IPS-11a (cell line): ENCODE measurements around the gene CCL19.
A peak's percentile ranks its signal among the peaks of the same experiment; 100 is the strongest.
"Not testable (repeated sequence)": the region's sequence is repeated elsewhere in the genome, so short reads cannot be mapped to it uniquely, and the experiment has no call there.

ENCODE experiments used
- H3K4me3 ChIP-seq: one replicate; pipeline ENCODE4 v1.5.1; 2013; ENCODE audit warnings: low read depth, low read length, control low read depth

CCL19 gene

GRCh38 chr9:34690983-34691935 lies at the start of gene CCL19:
Gene CCL19 (minus strand): TSS chr9:34691276. CDS start chr9:34691139, 137 bp downstream.
- H3K4me3 ChIP-seq, result no peak within 1 kb of the TSS

- not testable (repeated sequence) for H3K4me3 ChIP-seq
These were observed 49.1 kb upstream of the CCL19 start for GRCh38 chr9:34740176-34740575.

GRCh38 chr9:34737677-34738260 lies 46.7 kb upstream of the CCL19 start:
- no peak overlapping the region for H3K4me3 ChIP-seq

GRCh38 chr9:34734720-34735119 lies 43.6 kb upstream of the CCL19 start:
- H3K4me3 ChIP-seq, result no peak overlapping the region

GRCh38 chr9:34732886-34733285 lies 41.8 kb upstream of the CCL19 start:
- no peak overlapping the region for H3K4me3 ChIP-seq

- no peak overlapping the region for H3K4me3 ChIP-seq
These were observed 41.4 kb upstream of the CCL19 start for GRCh38 chr9:34732478-34732877.

GRCh38 chr9:34723141-34723540 lies 32.1 kb upstream of the CCL19 start:
- H3K4me3 ChIP-seq, result no peak overlapping the region

GRCh38 chr9:34719769-34720025 lies 28.6 kb upstream of the CCL19 start:
- H3K4me3 ChIP-seq, result not testable (repeated sequence)

GRCh38 chr9:34719021-34719768 lies 28.1 kb upstream of the CCL19 start:
- H3K4me3 ChIP-seq, result no peak overlapping the region

- H3K4me3 ChIP-seq, result no peak overlapping the region
These were observed 27.0 kb upstream of the CCL19 start for GRCh38 chr9:34717996-34718614.

GRCh38 chr9:34716711-34717110 lies 25.6 kb upstream of the CCL19 start:
- no peak overlapping the region for H3K4me3 ChIP-seq

GRCh38 chr9:34715639-34716215 lies 24.7 kb upstream of the CCL19 start:
- no peak overlapping the region for H3K4me3 ChIP-seq

- no peak overlapping the region for H3K4me3 ChIP-seq
These were observed 22.9 kb upstream of the CCL19 start for GRCh38 chr9:34714007-34714406.

- no peak overlapping the region for H3K4me3 ChIP-seq
These were observed 21.1 kb upstream of the CCL19 start for GRCh38 chr9:34712140-34712539.

GRCh38 chr9:34710023-34710422 lies 18.9 kb upstream of the CCL19 start, which contains the start of gene CCL21:
Gene CCL21 (minus strand): TSS chr9:34710136. CDS start chr9:34710066, 70 bp downstream.
- H3K4me3 ChIP-seq, result no peak within 1 kb of the TSS

- H3K4me3 ChIP-seq, result no peak overlapping the region
These were observed 18.3 kb upstream of the CCL19 start for GRCh38 chr9:34709196-34709978.

- H3K4me3 ChIP-seq, result no peak overlapping the region
These were observed 16.1 kb upstream of the CCL19 start for GRCh38 chr9:34707130-34707529.

GRCh38 chr9:34701769-34702736 lies 11.0 kb upstream of the CCL19 start:
- peak overlapping the region; percentile 47 for H3K4me3 ChIP-seq
